ENCODE results near the gene BEST1. TPM values are rescaled to one million over a fixed set of nuclear protein-coding genes. Genes with fewer than 3 reads are reported as not detected.

Gene BEST1
- total and polyA plus RNA-seq, 2 of the 13 experiments (the other 11 are each of a cell fraction or from before 2014, with no cell fraction given) = 0.09 to 0.65 TPM

GRCh38 chr11:61923166-61924063, 26.7 kb upstream of the BEST1 start (continued):
- TF ChIP-seq BCLAF1 (IDR thresholded peaks at IDR 0.05) (no peak), STAG1 (CRISPR knock-in tag; IDR thresholded peaks at IDR 0.05) (no peak), KAT2B (IDR thresholded peaks at IDR 0.05; ENCODE audit: borderline replicate concordance, low read depth, low read length) (no peak), SAFB2 (CRISPR knock-in tag; IDR thresholded peaks at IDR 0.05; ENCODE audit: borderline replicate concordance, low read depth) (no peak), HDAC2 (CRISPR knock-in tag; IDR thresholded peaks at IDR 0.05) (peak; percentile 85), IRF9 (CRISPR knock-in tag; IDR thresholded peaks at IDR 0.05; ENCODE audit: borderline replicate concordance) (peak; percentile 78; the same call in 1 of the 2 replicates), ZNF225 (CRISPR knock-in tag; IDR thresholded peaks at IDR 0.05) (no peak), ATM (IDR thresholded peaks at IDR 0.05; ENCODE audit: borderline replicate concordance) (no peak), ZNF24 (IDR thresholded peaks at IDR 0.05) (no peak), ZNF235 (CRISPR knock-in tag; IDR thresholded peaks at IDR 0.05; ENCODE audit: borderline replicate concordance) (peak; percentile 80; the same call in 1 of the 2 replicates), POLR2AphosphoS2 (IDR thresholded peaks at IDR 0.05; ENCODE audit: low read depth, low read length) (no peak), BORCS8-MEF2B (CRISPR knock-in tag; IDR thresholded peaks at IDR 0.05) (no peak), CENPX (CRISPR knock-in tag; IDR thresholded peaks at IDR 0.05) (no peak), ZNF552 (CRISPR knock-in tag; IDR thresholded peaks at IDR 0.05; ENCODE audit: borderline replicate concordance) (0 out of 2 replicates have a peak, but pooled peaks have one; percentile 37), HNRNPL (IDR thresholded peaks at IDR 0.05; ENCODE audit: low read depth, low read length) (peak; percentile 58; the same call in 1 of the 2 replicates), ZNF33A (CRISPR knock-in tag; IDR thresholded peaks at IDR 0.05; ENCODE audit: borderline replicate concordance) (no peak; the same call in 1 of the 2 replicates), RCOR2 (CRISPR knock-in tag; IDR thresholded peaks at IDR 0.05) (0 out of 2 replicates have a peak, but pooled peaks have one; percentile 15), FOXC1 (CRISPR knock-in tag; IDR thresholded peaks at IDR 0.05; ENCODE audit: borderline replicate concordance) (0 out of 2 replicates have a peak, but pooled peaks have one; percentile 32), ZNF333 (CRISPR knock-in tag; IDR thresholded peaks at IDR 0.05; ENCODE audit: borderline replicate concordance) (no peak)
- TF ChIP-seq, protein P1, sequence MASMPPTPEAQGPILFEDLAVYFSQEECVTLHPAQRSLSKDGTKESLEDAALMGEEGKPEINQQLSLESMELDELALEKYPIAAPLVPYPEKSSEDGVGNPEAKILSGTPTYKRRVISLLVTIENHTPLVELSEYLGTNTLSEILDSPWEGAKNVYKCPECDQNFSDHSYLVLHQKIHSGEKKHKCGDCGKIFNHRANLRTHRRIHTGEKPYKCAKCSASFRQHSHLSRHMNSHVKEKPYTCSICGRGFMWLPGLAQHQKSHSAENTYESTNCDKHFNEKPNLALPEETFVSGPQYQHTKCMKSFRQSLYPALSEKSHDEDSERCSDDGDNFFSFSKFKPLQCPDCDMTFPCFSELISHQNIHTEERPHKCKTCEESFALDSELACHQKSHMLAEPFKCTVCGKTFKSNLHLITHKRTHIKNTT (CRISPR knock-in tag; IDR thresholded peaks at IDR 0.05) = no peak
